Measurements from ENCODE around the gene MTA1.

DNA sequence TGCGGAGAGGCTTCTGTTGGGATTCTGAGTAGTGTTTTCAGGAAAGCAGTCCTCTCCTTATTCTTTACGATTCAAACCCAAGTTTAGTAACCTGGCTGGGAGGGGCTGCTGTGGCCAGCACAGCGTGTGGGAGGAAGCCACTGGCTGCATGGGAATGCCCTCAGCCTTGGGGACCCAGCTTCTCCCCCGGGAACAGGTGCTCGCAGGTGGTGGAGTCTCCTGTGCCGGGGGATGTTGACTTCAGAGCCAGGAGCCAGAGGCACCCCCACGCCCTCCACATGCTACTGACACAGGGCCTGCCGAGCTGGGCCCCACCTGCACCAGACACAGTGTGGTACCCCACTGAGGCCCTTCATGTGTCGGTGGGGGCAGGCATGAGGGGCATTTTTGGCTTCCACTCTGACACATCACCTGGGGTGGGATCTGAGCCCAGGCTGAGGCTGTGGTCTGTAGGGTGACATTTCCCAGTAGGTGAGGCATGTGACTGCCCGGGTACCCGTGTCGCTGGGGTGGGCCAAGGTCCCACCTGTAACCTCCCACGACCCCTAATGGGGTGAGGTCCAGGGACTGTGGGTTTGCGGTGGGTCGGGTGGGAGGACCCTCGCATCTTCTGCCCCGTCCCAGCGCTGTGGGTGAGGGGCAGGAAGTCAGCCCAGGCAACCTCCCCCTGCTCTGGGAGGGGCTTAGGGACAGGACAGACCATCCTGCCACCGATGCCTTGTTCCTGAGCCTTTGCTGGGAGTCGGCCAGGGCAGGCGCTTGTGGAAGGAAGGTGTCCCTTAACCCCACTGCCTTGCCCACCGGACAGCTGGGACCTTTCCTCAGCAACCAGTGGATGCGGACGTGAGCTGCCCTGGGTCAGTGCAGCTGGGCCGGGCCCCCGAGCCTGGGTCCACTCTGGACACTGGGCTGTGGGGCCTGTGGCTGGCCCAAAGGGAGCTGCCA lies 26.5 kb downstream of the MTA1 start:
- TF ChIP-seq, protein P1, sequence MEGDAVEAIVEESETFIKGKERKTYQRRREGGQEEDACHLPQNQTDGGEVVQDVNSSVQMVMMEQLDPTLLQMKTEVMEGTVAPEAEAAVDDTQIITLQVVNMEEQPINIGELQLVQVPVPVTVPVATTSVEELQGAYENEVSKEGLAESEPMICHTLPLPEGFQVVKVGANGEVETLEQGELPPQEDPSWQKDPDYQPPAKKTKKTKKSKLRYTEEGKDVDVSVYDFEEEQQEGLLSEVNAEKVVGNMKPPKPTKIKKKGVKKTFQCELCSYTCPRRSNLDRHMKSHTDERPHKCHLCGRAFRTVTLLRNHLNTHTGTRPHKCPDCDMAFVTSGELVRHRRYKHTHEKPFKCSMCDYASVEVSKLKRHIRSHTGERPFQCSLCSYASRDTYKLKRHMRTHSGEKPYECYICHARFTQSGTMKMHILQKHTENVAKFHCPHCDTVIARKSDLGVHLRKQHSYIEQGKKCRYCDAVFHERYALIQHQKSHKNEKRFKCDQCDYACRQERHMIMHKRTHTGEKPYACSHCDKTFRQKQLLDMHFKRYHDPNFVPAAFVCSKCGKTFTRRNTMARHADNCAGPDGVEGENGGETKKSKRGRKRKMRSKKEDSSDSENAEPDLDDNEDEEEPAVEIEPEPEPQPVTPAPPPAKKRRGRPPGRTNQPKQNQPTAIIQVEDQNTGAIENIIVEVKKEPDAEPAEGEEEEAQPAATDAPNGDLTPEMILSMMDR (IDR thresholded peaks at IDR 0.05; ENCODE audit: low read depth, low read length): no peak
- no peak for TF ChIP-seq POLR2A (IDR thresholded peaks at IDR 0.05; ENCODE audit: extremely low read depth, insufficient read length)
- TF ChIP-seq MYC (IDR thresholded peaks at IDR 0.05; ENCODE audit: low read depth, low read length): no peak

Measured in NB4 (cell line).